ENCODE results near the gene ZNF75A. TPM values are rescaled to one million over a fixed set of nuclear protein-coding genes. Genes with fewer than 3 reads are reported as not detected.

Gene ZNF75A
- polyA plus RNA-seq, 1 donor (not counting 4 experiments of a cell fraction or from before 2014, with no cell fraction given), result 20.8 TPM

- no peak overlapping the region for H3K4me2 ChIP-seq (ENCODE audit: control insufficient read depth, extremely low read depth, insufficient read depth, low read depth, low read length)
- FAIRE-seq (no peak), DNase-seq (ENCODE audit: low read depth, low spot score) (no peak)
- H3K9ac ChIP-seq (ENCODE audit: control insufficient read depth, extremely low read depth, insufficient read depth, low read length), result no peak overlapping the region
- H3K9me3 ChIP-seq (ENCODE audit: control insufficient read depth, low read depth, low read length), result no peaks in the 10 kb centered on the region
- H3K27me3 ChIP-seq (ENCODE audit: control insufficient read depth, extremely low read depth, insufficient read depth, low read length), result peaks cover 5% of the 10 kb centered on the region
- H3K4me3 ChIP-seq (ENCODE audit: control insufficient read depth in 2 of 3, extremely low read depth in 1 of 3, insufficient read depth in 2 of 3, low read depth in 1 of 3, low read length in 3 of 3), result no peak overlapping the region
- H3K27ac ChIP-seq (ENCODE audit: control insufficient read depth, insufficient read depth, low read length), result no peak overlapping the region
- no peaks in the 10 kb centered on the region for H3K36me3 ChIP-seq (ENCODE audit: control insufficient read depth in 2 of 2, extremely low read depth in 1 of 2, insufficient read depth in 2 of 2, low read length in 2 of 2)
- H3K4me1 ChIP-seq (ENCODE audit: control insufficient read depth, extremely low read depth, insufficient read depth, low read length), result no peaks in the 10 kb centered on the region
- H3K79me2 ChIP-seq (ENCODE audit: control insufficient read depth, insufficient read depth, low read length), result no peaks in the 10 kb centered on the region
- dilution Hi-C loops (cut with MboI; ENCODE audit: extremely low pct_ligation_motif_present, low sequenced_read_pairs), result no loop called here
- H3K9me1 ChIP-seq (ENCODE audit: control insufficient read depth, extremely low read depth, insufficient read depth, low read length), result no peaks in the 10 kb centered on the region
- H4K20me1 ChIP-seq (ENCODE audit: control insufficient read depth, extremely low read depth, insufficient read depth, low read length), result no peaks in the 10 kb centered on the region
- TF ChIP-seq, protein P1, sequence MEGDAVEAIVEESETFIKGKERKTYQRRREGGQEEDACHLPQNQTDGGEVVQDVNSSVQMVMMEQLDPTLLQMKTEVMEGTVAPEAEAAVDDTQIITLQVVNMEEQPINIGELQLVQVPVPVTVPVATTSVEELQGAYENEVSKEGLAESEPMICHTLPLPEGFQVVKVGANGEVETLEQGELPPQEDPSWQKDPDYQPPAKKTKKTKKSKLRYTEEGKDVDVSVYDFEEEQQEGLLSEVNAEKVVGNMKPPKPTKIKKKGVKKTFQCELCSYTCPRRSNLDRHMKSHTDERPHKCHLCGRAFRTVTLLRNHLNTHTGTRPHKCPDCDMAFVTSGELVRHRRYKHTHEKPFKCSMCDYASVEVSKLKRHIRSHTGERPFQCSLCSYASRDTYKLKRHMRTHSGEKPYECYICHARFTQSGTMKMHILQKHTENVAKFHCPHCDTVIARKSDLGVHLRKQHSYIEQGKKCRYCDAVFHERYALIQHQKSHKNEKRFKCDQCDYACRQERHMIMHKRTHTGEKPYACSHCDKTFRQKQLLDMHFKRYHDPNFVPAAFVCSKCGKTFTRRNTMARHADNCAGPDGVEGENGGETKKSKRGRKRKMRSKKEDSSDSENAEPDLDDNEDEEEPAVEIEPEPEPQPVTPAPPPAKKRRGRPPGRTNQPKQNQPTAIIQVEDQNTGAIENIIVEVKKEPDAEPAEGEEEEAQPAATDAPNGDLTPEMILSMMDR (optimal IDR thresholded peaks at IDR 0.05 in 1 of 3, IDR thresholded peaks at IDR 0.05 in 1 of 3, conservative IDR thresholded peaks at IDR 0.05 in 1 of 3; ENCODE audit: extremely low read depth in 1 of 3, insufficient read depth in 2 of 3, low read length in 3 of 3), result no peak
- TF ChIP-seq EZH2 (IDR thresholded peaks at IDR 0.05; ENCODE audit: low read length), result no peak
- H2AFZ ChIP-seq (ENCODE audit: control insufficient read depth, low read length), result no peak overlapping the region
These were observed 28.6 kb upstream of the ZNF75A start for GRCh38 chr16:3276679-3277078.

DNA sequence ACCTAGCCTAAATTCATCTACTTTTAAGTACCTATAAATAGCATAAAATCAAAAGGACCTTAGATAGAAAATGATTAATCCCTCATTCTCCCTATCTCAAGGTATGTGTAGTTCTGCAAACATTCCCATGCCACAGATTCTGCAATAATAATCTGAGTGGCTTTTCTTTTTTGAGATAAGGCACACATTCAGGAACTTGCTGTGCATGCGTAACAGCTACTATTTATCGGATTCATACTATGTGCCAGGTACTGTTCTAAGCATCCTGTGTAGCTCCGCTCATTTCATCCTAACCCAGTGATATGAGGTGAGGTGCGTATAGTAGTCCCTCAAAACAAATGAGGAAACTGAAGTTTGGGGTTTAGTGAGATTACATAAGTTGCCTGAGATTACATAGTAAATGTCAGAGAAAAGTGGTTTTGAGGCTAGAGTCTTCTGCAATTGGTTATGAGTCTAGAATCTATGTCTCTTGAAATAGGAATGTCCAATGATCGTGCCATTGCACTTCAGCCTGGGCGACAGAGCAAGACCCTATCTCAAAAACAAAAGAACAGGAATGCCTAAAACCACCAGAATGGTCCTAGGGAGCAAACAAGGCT is 24.0 kb upstream of the ZNF75A start:
- H3K9me3 ChIP-seq (ENCODE audit: control insufficient read depth, low read depth, low read length), result no peaks in the 10 kb centered on the region
- no peak overlapping the region for H3K9ac ChIP-seq (ENCODE audit: control insufficient read depth, extremely low read depth, insufficient read depth, low read length)
- no peak overlapping the region for H3K4me2 ChIP-seq (ENCODE audit: control insufficient read depth, extremely low read depth, insufficient read depth, low read depth, low read length)
- H3K36me3 ChIP-seq (ENCODE audit: control insufficient read depth in 2 of 2, extremely low read depth in 1 of 2, insufficient read depth in 2 of 2, low read length in 2 of 2), result peaks cover 5 to 7% of the 10 kb centered on the region in 2 experiments
- TF ChIP-seq, protein P1 (optimal IDR thresholded peaks at IDR 0.05 in 1 of 3, IDR thresholded peaks at IDR 0.05 in 1 of 3, conservative IDR thresholded peaks at IDR 0.05 in 1 of 3; ENCODE audit: extremely low read depth in 1 of 3, insufficient read depth in 2 of 3, low read length in 3 of 3), result no peak
- TF ChIP-seq EZH2 (IDR thresholded peaks at IDR 0.05; ENCODE audit: low read length), result no peak
- dilution Hi-C loops (cut with MboI; ENCODE audit: extremely low pct_ligation_motif_present, low sequenced_read_pairs), result no loop called here
- H3K79me2 ChIP-seq (ENCODE audit: control insufficient read depth, insufficient read depth, low read length), result peaks cover 31% of the 10 kb centered on the region
- no peaks in the 10 kb centered on the region for H4K20me1 ChIP-seq (ENCODE audit: control insufficient read depth, extremely low read depth, insufficient read depth, low read length)
- no peak for DNase-seq (ENCODE audit: low read depth, low spot score)
- H3K27me3 ChIP-seq (ENCODE audit: control insufficient read depth, extremely low read depth, insufficient read depth, low read length), result peaks cover 4% of the 10 kb centered on the region
- H3K27ac ChIP-seq (ENCODE audit: control insufficient read depth, insufficient read depth, low read length), result no peak overlapping the region
- H3K4me1 ChIP-seq (ENCODE audit: control insufficient read depth, extremely low read depth, insufficient read depth, low read length), result peaks cover 15% of the 10 kb centered on the region
- H3K9me1 ChIP-seq (ENCODE audit: control insufficient read depth, extremely low read depth, insufficient read depth, low read length), result no peaks in the 10 kb centered on the region
- no peak overlapping the region for H3K4me3 ChIP-seq (ENCODE audit: control insufficient read depth in 2 of 3, extremely low read depth in 1 of 3, insufficient read depth in 2 of 3, low read depth in 1 of 3, low read length in 3 of 3)
- H2AFZ ChIP-seq (ENCODE audit: control insufficient read depth, low read length), result no peak overlapping the region
- no peak for FAIRE-seq

All from keratinocyte (primary cell).